Measurements from ENCODE around the gene TRPM3. TPM values are rescaled to one million over a fixed set of nuclear protein-coding genes. Genes with fewer than 3 reads are reported as not detected.

TRPM3 gene
- total RNA-seq, 4 donors from 2014 or later = 0.57 to 4.4 (median 1.4) TPM; not detected in 1

DNA sequence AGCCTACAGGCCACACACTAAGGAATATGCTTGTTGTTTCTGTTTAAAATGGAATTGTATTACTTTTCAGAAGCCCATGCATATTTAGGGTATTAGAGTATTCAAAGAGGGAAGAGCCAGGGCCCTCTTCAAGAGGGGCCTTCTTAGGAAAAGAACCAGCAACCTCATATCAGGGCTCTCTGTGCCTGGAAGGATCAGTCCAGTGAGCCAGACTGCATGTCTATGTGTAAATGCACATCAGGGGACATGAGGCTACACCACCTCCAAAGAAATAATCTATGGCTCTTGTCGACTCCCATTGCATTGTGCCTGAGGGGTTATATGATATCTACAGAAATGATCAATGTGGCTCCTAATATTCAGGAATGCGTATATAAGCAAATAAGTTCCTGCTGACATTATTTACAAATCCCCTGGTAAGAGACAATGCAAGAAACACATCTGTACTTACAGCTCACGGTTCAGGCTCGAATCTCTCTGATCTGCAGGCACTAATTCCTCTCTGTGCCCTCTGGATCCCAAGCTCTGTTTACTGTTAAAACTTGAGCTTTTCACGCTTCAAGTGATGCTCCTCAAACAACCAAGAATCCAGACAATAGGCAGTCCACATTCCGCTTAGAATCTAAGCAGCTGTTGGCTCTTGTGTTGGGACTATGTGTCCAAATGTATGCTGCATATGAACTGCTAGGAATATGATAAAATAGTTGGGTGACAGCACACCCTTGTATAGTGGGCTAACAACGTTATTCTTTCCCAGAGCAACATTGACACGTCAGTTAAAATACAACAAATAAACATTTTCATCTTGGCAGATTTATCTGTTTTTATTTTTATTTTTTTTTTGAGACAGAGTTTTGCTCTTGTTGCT is 556.7 kb downstream of the TRPM3 start:
- TF ChIP-seq, protein P1, sequence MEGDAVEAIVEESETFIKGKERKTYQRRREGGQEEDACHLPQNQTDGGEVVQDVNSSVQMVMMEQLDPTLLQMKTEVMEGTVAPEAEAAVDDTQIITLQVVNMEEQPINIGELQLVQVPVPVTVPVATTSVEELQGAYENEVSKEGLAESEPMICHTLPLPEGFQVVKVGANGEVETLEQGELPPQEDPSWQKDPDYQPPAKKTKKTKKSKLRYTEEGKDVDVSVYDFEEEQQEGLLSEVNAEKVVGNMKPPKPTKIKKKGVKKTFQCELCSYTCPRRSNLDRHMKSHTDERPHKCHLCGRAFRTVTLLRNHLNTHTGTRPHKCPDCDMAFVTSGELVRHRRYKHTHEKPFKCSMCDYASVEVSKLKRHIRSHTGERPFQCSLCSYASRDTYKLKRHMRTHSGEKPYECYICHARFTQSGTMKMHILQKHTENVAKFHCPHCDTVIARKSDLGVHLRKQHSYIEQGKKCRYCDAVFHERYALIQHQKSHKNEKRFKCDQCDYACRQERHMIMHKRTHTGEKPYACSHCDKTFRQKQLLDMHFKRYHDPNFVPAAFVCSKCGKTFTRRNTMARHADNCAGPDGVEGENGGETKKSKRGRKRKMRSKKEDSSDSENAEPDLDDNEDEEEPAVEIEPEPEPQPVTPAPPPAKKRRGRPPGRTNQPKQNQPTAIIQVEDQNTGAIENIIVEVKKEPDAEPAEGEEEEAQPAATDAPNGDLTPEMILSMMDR (IDR thresholded peaks at IDR 0.05; ENCODE audit: low read depth) = no peak

DNA sequence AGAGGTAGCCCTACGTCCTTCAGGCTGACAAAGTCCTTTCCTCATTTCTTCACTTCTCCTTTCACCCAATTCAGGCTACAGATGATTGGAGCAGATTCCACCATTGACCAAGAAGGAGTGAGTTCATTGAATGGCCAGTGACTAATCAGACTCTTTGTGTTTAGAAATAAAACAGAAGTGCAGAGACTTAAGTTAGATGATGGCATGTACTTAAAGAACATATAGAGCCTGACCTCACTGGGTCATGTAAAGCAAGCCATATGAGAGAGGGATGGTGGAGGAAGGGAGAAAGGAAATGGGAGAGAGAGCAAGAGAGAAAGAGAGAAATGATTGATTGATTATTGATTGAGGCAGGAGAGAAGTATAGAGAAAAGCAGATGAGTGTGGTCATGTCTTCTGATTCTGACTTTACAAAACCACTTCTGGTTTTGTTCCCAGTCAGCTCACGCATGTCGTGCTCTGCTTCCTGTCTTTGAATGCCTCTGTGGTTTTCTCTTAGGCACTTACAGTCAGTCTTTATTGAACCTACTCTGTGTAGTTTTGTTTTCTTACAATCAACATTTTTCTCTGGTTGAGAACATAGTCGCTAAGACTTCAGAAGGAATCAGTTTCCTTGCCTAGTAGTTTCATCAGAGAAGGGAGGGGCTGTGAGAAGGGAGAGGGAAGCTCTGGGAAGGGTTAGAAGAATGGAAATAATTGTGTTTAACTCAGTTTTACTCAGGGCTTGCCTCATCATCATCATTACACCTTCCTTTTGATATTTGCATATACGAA is 557.8 kb downstream of the TRPM3 start:
- TF ChIP-seq, protein P1 (IDR thresholded peaks at IDR 0.05; ENCODE audit: low read depth) = no peak

DNA sequence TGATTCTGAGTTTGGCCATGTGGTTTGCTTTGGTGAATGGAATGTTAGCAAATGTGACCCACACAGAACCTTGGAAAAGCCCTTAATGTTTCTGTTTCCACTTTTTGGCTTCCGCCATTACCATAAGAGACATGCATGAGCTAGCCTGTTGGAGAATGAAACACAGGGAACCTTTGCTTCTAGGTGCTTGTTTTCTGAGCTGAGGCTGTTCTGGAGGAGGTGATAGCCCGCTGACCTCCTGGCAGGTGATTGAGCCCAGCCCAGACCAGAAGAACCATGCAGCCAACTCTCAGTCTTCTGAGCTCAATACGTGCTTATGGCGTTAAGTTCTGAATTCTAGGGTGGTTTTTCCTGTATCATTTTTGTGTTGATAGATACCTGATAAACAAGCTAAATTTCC is 558.4 kb downstream of the TRPM3 start:
- TF ChIP-seq, protein P1 (IDR thresholded peaks at IDR 0.05; ENCODE audit: low read depth) = no peak

DNA sequence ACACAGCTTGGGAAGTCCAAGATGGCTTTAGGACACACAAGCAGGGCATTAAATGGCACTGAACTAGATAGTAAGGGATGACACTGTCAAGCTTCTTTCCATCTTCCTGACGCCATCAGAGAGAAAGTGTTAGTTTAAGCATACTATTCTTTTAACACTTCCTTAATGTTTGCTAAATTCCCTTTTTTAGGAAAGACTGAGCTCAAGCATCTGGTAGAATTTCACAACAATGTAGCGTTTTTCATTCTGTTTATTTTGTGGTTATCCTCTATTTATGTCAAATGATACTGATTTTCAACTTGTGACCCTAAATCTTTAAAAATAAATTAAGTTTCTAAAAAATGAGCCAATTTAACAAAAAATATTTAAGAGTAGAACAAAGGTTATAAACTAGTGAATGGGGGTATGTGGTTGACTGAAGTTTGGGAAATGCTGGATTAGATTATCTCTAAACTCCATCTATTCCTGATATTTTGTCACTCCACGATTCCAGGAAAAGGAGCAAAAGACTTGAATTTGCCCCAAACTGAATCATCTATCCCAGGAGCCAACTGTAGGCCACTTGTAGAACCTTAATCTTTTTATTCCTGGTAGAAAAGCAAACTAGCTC is 559.5 kb downstream of the TRPM3 start:
- TF ChIP-seq, protein P1 (IDR thresholded peaks at IDR 0.05; ENCODE audit: low read depth) = no peak

DNA sequence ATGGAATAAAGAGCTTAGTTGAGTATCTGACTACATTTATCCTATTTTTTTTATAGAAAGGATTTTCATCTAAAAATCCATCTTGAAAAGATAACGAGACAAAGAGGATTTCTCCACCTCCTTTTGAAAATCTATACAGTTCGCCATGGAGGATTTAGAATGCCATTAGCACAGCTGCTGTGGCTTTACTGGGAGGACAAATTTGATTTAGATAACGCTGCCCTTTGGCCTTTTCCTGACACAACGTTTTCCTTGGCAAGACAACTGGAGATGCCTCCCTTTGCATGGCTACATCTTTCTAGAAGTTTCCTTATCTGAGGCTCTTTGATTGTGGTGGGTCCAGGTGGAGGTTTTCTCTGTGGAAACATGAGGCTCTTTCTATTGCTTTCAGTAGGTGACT is 560.3 kb downstream of the TRPM3 start:
- TF ChIP-seq, protein P1 (IDR thresholded peaks at IDR 0.05; ENCODE audit: low read depth) = no peak

DNA sequence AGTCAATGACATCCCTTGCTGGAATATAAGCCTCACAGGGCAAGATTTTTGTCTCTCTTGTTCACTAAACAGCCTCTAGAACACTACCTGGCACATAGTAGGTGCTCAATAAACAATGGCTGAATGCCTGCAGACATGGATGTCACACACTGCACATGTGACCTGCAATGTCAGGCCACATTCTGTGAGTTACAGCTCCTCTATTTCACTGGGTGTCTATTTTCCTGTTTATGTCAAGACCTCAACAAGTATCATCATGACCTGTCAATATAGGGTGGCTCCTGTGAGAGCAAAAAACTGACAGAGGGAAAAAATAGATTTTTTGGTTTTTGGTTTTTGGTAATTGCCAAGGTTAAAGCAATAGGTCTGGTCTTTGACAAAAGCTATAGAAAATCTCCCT is 562.3 kb downstream of the TRPM3 start:
- TF ChIP-seq, protein P1 (IDR thresholded peaks at IDR 0.05; ENCODE audit: low read depth) = no peak

All from subcutaneous adipose tissue (tissue), 4 donors.